Measurements from ENCODE around the gene NGEF.

The NGEF gene

GRCh38 chr2:232929303-232930058, 83.6 kb downstream of the NGEF start:
- no peak overlapping the region for H3K4me3 ChIP-seq (replicated peaks; ENCODE audit: insufficient read depth, low read length)
- H3K27me3 ChIP-seq (ENCODE audit: insufficient read depth, poor library complexity, severe bottlenecking), result peaks cover 36% of the 10 kb centered on the region

GRCh38 chr2:232928551-232929302, 84.3 kb downstream of the NGEF start:
- DNase-seq (ENCODE audit: low read depth in 1 of 2, low spot score in 1 of 2), result no peak
- TF ChIP-seq CTCF (IDR thresholded peaks at IDR 0.05; ENCODE audit: insufficient read depth, low read length), result no peak
- TF ChIP-seq GABPA (IDR thresholded peaks at IDR 0.05; ENCODE audit: low read depth), result no peak
- TF ChIP-seq POLR2AphosphoS5 (IDR thresholded peaks at IDR 0.05; ENCODE audit: low read depth), result no peak
- no peak for TF ChIP-seq REST (IDR thresholded peaks at IDR 0.05; ENCODE audit: insufficient replicate concordance, low read depth)
- no peak for TF ChIP-seq SPI1 (IDR thresholded peaks at IDR 0.05; ENCODE audit: borderline replicate concordance, low read depth)
- Histone ChIP-seq H3K4me3 (replicated peaks; ENCODE audit: insufficient read depth, low read length) (no peak overlapping the region), H3K27me3 (ENCODE audit: insufficient read depth, poor library complexity, severe bottlenecking) (peaks cover 33% of the 10 kb centered on the region), H3K27ac (replicated peaks) (no peak overlapping the region)

More at GRCh38 chr2:232929303-232930058, 83.6 kb downstream of the NGEF start:
- TF ChIP-seq POLR2AphosphoS5 (IDR thresholded peaks at IDR 0.05; ENCODE audit: low read depth), result no peak
- no peak for TF ChIP-seq REST (IDR thresholded peaks at IDR 0.05; ENCODE audit: insufficient replicate concordance, low read depth)
- no peak for TF ChIP-seq CTCF (IDR thresholded peaks at IDR 0.05; ENCODE audit: insufficient read depth, low read length)
- no peak for TF ChIP-seq GABPA (IDR thresholded peaks at IDR 0.05; ENCODE audit: low read depth)
- TF ChIP-seq SPI1 (IDR thresholded peaks at IDR 0.05; ENCODE audit: borderline replicate concordance, low read depth), result no peak
- no peak overlapping the region for H3K27ac ChIP-seq (replicated peaks)
- no peak for DNase-seq (ENCODE audit: low read depth in 1 of 2, low spot score in 1 of 2)

- TF ChIP-seq GABPA (IDR thresholded peaks at IDR 0.05; ENCODE audit: low read depth), result no peak
- TF ChIP-seq SPI1 (IDR thresholded peaks at IDR 0.05; ENCODE audit: borderline replicate concordance, low read depth), result no peak
- no peak for TF ChIP-seq POLR2AphosphoS5 (IDR thresholded peaks at IDR 0.05; ENCODE audit: low read depth)
- no peak for TF ChIP-seq REST (IDR thresholded peaks at IDR 0.05; ENCODE audit: insufficient replicate concordance, low read depth)
- no peak for TF ChIP-seq CTCF (IDR thresholded peaks at IDR 0.05; ENCODE audit: insufficient read depth, low read length)
- DNase-seq (ENCODE audit: low read depth in 1 of 2, low spot score in 1 of 2), result no peak
- H3K4me3 ChIP-seq (replicated peaks; ENCODE audit: insufficient read depth, low read length), result no peak overlapping the region
- H3K27ac ChIP-seq (replicated peaks), result no peak overlapping the region
- peaks cover 33% of the 10 kb centered on the region for H3K27me3 ChIP-seq (ENCODE audit: insufficient read depth, poor library complexity, severe bottlenecking)
Measured at GRCh38 chr2:232927793-232928550, 85.1 kb downstream of the NGEF start.
